ENCODE results near the gene ANKS6. TPM values are rescaled to one million over a fixed set of nuclear protein-coding genes. Genes with fewer than 3 reads are reported as not detected.

The ANKS6 gene
- total and polyA plus RNA-seq, 9 of the 15 experiments (the other 6 are each of a cell fraction or from before 2014, with no cell fraction given): 9.9 to 74.5 (median 36.9) TPM

GRCh38 chr9:98833090-98833956 is 37.0 kb upstream of the ANKS6 start (continued):
- no peak for TF ChIP-seq CHD7 (IDR thresholded peaks at IDR 0.05; ENCODE audit: low read depth, low read length)
- no peak for TF ChIP-seq CCNT2 (IDR thresholded peaks at IDR 0.05; ENCODE audit: borderline replicate concordance, extremely low read depth, insufficient read length, low read depth, low read length)
- TF ChIP-seq THAP12 (CRISPR knock-in tag; IDR thresholded peaks at IDR 0.05): no peak
- no peak for TF ChIP-seq BRF1 (IDR thresholded peaks at IDR 0.05; ENCODE audit: borderline replicate concordance, extremely low read depth, insufficient read length)
- 0 out of 2 replicates have a peak, but pooled peaks have one; percentile 24 for TF ChIP-seq E2F3 (CRISPR knock-in tag; IDR thresholded peaks at IDR 0.05)
- TF ChIP-seq MYC (IDR thresholded peaks at IDR 0.05; ENCODE audit: low read depth, low read length): peak; percentile 100
- peak; percentile 88; the same call in 1 of the 2 replicates for TF ChIP-seq MYC (CRISPR knock-in tag; IDR thresholded peaks at IDR 0.05; ENCODE audit: borderline replicate concordance, low read depth)
- TF ChIP-seq SREBF2 (CRISPR knock-in tag; IDR thresholded peaks at IDR 0.05): no peak
- TF ChIP-seq HMG20A (CRISPR knock-in tag; conservative IDR thresholded peaks at IDR 0.05): no peak
- TF ChIP-seq ZNF316 (IDR thresholded peaks at IDR 0.05): no peak
- no peak for TF ChIP-seq TCF7L2 (IDR thresholded peaks at IDR 0.05; ENCODE audit: low read depth, low read length)
- TF ChIP-seq TCFL5 (CRISPR knock-in tag; conservative IDR thresholded peaks at IDR 0.05): no peak
- TF ChIP-seq HEY1 (CRISPR knock-in tag; IDR thresholded peaks at IDR 0.05; ENCODE audit: borderline replicate concordance): no peak

Measured in K562 (cell line).